Ishikawa (cell line): ENCODE measurements around the gene OXCT1.

Experiments
- CEBPB ChIP-seq: IDR thresholded peaks from 2 replicates; pipeline ENCODE4 v1.6.1; 2012
- CREB1 ChIP-seq: IDR thresholded peaks from 2 replicates; pipeline ENCODE4 v1.6.1; 2012; ENCODE audit warnings: low read depth
- EGR1 ChIP-seq: IDR thresholded peaks from 2 replicates; pipeline ENCODE4 v1.6.1; 2012
- EP300 ChIP-seq: IDR thresholded peaks from 2 replicates; pipeline ENCODE4 v1.6.1; 2012; ENCODE audit warnings: borderline replicate concordance
- FOXM1 ChIP-seq: IDR thresholded peaks from 2 replicates; pipeline ENCODE4 v1.6.1; 2012; ENCODE audit warnings: low read depth, borderline replicate concordance
- MAX ChIP-seq: IDR thresholded peaks from 2 replicates; pipeline ENCODE4 v1.6.1; 2012
- NFIC ChIP-seq: IDR thresholded peaks from 2 replicates; pipeline ENCODE4 v1.6.1; 2012
- RAD21 ChIP-seq: IDR thresholded peaks from 2 replicates; pipeline ENCODE4 v1.6.1; 2012; ENCODE audit warnings: low read depth
- REST ChIP-seq: IDR thresholded peaks from 2 replicates; pipeline ENCODE4 v1.6.1; 2012; ENCODE audit warnings: low read depth, mild to moderate bottlenecking
- TAF1 ChIP-seq: IDR thresholded peaks from 2 replicates; pipeline ENCODE4 v1.6.1; 2012; ENCODE audit warnings: low read depth, mild to moderate bottlenecking
- TCF12 ChIP-seq: IDR thresholded peaks from 2 replicates; pipeline ENCODE4 v1.6.1; 2012; ENCODE audit warnings: low read depth
- TEAD4 ChIP-seq: IDR thresholded peaks from 2 replicates; pipeline ENCODE4 v1.6.1; 2012
- USF1 ChIP-seq: IDR thresholded peaks from 2 replicates; pipeline ENCODE4 v1.6.1; 2012
- YY1 ChIP-seq: IDR thresholded peaks from 2 replicates; pipeline ENCODE4 v1.6.1; 2012; ENCODE audit warnings: low read depth
- ZBTB7A ChIP-seq: IDR thresholded peaks from 2 replicates; pipeline ENCODE4 v1.6.1; 2012; ENCODE audit warnings: low read depth

Gene OXCT1

GRCh38 chr5:41772785-41773442 is 97.3 kb downstream of the OXCT1 start:
- TF ChIP-seq TCF12, result no peak
- TF ChIP-seq YY1, result no peak
- TF ChIP-seq TEAD4, result no peak
- no peak for TF ChIP-seq USF1
- no peak for TF ChIP-seq ZBTB7A
- no peak for TF ChIP-seq TAF1
- no peak for TF ChIP-seq EGR1
- no peak for TF ChIP-seq EP300
- TF ChIP-seq FOXM1, result no peak
- TF ChIP-seq NFIC, result no peak
- TF ChIP-seq RAD21, result no peak

GRCh38 chr5:41772056-41772455 is 98.2 kb downstream of the OXCT1 start:
- TF ChIP-seq NFIC (no peak), RAD21 (no peak), MAX (no peak)

- TF ChIP-seq ZBTB7A (no peak), TEAD4 (no peak), TCF12 (no peak), RAD21 (no peak), REST (no peak), EGR1 (no peak), YY1 (no peak), EP300 (no peak), FOXM1 (no peak), NFIC (no peak), TAF1 (no peak), USF1 (no peak), CREB1 (no peak), CEBPB (no peak), MAX (no peak)
Measured at GRCh38 chr5:41770799-41771198, 99.4 kb downstream of the OXCT1 start.

GRCh38 chr5:41768692-41769091 is 101.5 kb downstream of the OXCT1 start:
- TF ChIP-seq ZBTB7A (no peak), REST (no peak), FOXM1 (no peak), TEAD4 (no peak), YY1 (no peak)

GRCh38 chr5:41764650-41765049 is 105.6 kb downstream of the OXCT1 start:
- no peak for TF ChIP-seq CREB1
- TF ChIP-seq FOXM1, result no peak
- no peak for TF ChIP-seq NFIC
- no peak for TF ChIP-seq REST
- TF ChIP-seq CEBPB, result no peak
- no peak for TF ChIP-seq YY1
- TF ChIP-seq EP300, result no peak
- TF ChIP-seq EGR1, result no peak
- TF ChIP-seq USF1, result no peak
